K562 treated with DMSO at 1 percent for 12 hours (cell line): ENCODE measurements around the gene TWSG1. TPM values are rescaled to one million over a fixed set of nuclear protein-coding genes. Genes with fewer than 3 reads are reported as not detected.

Experiments used
- total RNA-seq: library from RNA; unstranded; fragments of 300-600 nt; gene quantifications from 2 replicates; pipeline ENCODE4 v1.2.3, GENCODE V29; 2022; ENCODE audit not compliant: insufficient read depth

The TWSG1 gene
- 12.9 and 46.5 TPM in 2 replicates for total RNA-seq

GRCh38 chr18:9334329-9334972 is at the start of gene TWSG1:
TWSG1 (plus strand) TSS chr18:9334773; CDS start chr18:9337230, 2,457 bp downstream.

Other genes with a start within 250 kb of the TWSG1 start
- gene NDUFV2, start 232.1 kb upstream of the TWSG1 start, total RNA-seq: 187 and 225 TPM in 2 replicates
- 12.7 and 22.0 TPM in 2 replicates for gene ANKRD12, start 198.0 kb upstream of the TWSG1 start, total RNA-seq
- gene RALBP1, start 140.7 kb downstream of the TWSG1 start, total RNA-seq: 28.8 and 54.9 TPM in 2 replicates